ENCODE results near the gene GLRX2. TPM values are rescaled to one million over a fixed set of nuclear protein-coding genes. Genes with fewer than 3 reads are reported as not detected.
A peak's percentile ranks its signal among the peaks of the same experiment; 100 is the strongest.

GLRX2 gene
- total RNA-seq, 1 experiment from 2014 or later = 18.6 TPM

DNA sequence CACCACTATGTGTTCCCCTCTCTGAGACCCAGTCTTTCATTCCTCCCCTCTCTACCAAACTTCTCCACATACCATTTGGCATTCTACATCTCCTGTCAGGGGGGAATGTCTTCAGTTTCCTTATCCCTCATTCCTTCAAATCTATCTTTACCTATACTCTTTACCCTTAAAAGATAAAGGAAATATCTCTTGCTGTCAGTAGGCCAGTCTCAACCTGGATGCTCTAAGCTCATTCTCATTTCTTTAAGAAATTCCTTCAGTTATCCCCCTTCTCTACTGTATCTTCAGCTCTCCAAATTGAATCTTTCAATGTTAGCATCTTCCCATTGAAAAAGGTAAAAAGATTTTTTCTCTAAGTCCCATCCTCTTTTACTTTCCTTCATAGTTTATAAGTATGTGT is 39.3 kb downstream of the GLRX2 start:
- H3K27me3 ChIP-seq (ENCODE audit: low read length) = no peaks in the 10 kb centered on the region
- ATAC-seq = no peak
- H3K4me1 ChIP-seq (ENCODE audit: insufficient read depth, low read length) = peaks cover 13% of the 10 kb centered on the region; the same call in 1 of the 2 replicates
- H3K36me3 ChIP-seq (ENCODE audit: low read depth, low read length) = no peaks in the 10 kb centered on the region
- intact Hi-C loops (cut with micrococcal nuclease) = no loop called here
- H3K4me3 ChIP-seq (ENCODE audit: low read length) = no peak overlapping the region
- H3K4me2 ChIP-seq (ENCODE audit: low read length) = no peak overlapping the region
- ChIA-PET CTCF (no interaction called here), POLR2A (ENCODE audit: unreplicated experiment) (no interaction called here)
- no peaks in the 10 kb centered on the region for H3K9me2 ChIP-seq (replicated peaks; ENCODE audit: low read length)
- BruUV-seq (replicated peaks) = no TSS peak
- no peaks in the 10 kb centered on the region for H3K9me3 ChIP-seq (ENCODE audit: low read length)
- no peak overlapping the region for H3K27ac ChIP-seq (ENCODE audit: low read length)
- H3F3A ChIP-seq (ENCODE audit: low read length, unreplicated experiment) = no peaks in the 10 kb centered on the region
- no peak for TF ChIP-seq EZH2 (IDR thresholded peaks at IDR 0.05; ENCODE audit: low read length, unreplicated experiment)
- TF ChIP-seq CTCF (conservative IDR thresholded peaks at IDR 0.05; ENCODE audit: low read depth, low read length) = no peak
- no peak for TF ChIP-seq EZH2phosphoT487 (IDR thresholded peaks at IDR 0.05; ENCODE audit: borderline replicate concordance, low read length)
- DNase-seq = no peak
- no peak overlapping the region for H2AFZ ChIP-seq (ENCODE audit: low read length)
- H3K79me2 ChIP-seq (ENCODE audit: low read length) = peaks cover 74% of the 10 kb centered on the region
- no peak overlapping the region for H3K9ac ChIP-seq (ENCODE audit: low read length)
- H4K20me1 ChIP-seq (ENCODE audit: low read length) = no peaks in the 10 kb centered on the region

GRCh38 chr1:193062698-193063463 is 42.3 kb downstream of the GLRX2 start:
- ChIA-PET POLR2A (ENCODE audit: unreplicated experiment) (no interaction called here), CTCF (no interaction called here)
- intact Hi-C loops (cut with micrococcal nuclease) = no loop called here
- no peak overlapping the region for H3K4me2 ChIP-seq (ENCODE audit: low read length)
- no peaks in the 10 kb centered on the region for H3K36me3 ChIP-seq (ENCODE audit: low read depth, low read length)
- no peaks in the 10 kb centered on the region for H4K20me1 ChIP-seq (ENCODE audit: low read length)
- no peaks in the 10 kb centered on the region for H3K27me3 ChIP-seq (ENCODE audit: low read length)
- H3K27ac ChIP-seq (ENCODE audit: low read length) = no peak overlapping the region
- H3F3A ChIP-seq (ENCODE audit: low read length, unreplicated experiment) = no peaks in the 10 kb centered on the region
- ATAC-seq (no peak), DNase-seq (peak; percentile 38)
- TF ChIP-seq CTCF (conservative IDR thresholded peaks at IDR 0.05; ENCODE audit: low read depth, low read length) (no peak), EZH2 (IDR thresholded peaks at IDR 0.05; ENCODE audit: low read length, unreplicated experiment) (no peak), EZH2phosphoT487 (IDR thresholded peaks at IDR 0.05; ENCODE audit: borderline replicate concordance, low read length) (no peak)
- H3K9me2 ChIP-seq (replicated peaks; ENCODE audit: low read length) = no peaks in the 10 kb centered on the region
- no peak overlapping the region for H3K4me3 ChIP-seq (ENCODE audit: low read length)
- H2AFZ ChIP-seq (ENCODE audit: low read length) = no peak overlapping the region
- H3K4me1 ChIP-seq (ENCODE audit: insufficient read depth, low read length) = peaks cover 13% of the 10 kb centered on the region; the same call in 1 of the 2 replicates
- no peak overlapping the region for H3K9ac ChIP-seq (ENCODE audit: low read length)
- no peaks in the 10 kb centered on the region for H3K9me3 ChIP-seq (ENCODE audit: low read length)
- H3K79me2 ChIP-seq (ENCODE audit: low read length) = peaks cover 91% of the 10 kb centered on the region
- no TSS peak for BruUV-seq (replicated peaks)

DNA sequence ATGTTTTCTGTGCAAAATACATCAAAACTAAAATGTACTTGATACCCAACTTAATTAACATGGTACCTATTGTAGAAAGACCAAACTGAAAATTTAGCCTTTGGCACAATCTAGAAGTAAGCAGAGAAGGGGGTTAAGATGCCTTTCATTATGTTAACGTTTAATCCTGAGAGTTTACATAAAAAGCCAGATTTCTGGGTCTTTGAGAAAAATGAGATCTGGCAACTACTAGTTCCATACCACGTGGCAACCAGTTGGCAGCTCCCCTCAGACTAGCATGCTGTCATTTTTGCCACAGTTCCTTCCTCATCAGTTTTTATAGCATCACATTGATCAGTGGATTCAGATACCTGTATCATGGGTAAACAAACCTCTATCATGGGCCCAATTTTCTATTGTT is 44.3 kb downstream of the GLRX2 start:
- Histone ChIP-seq H3F3A (ENCODE audit: low read length, unreplicated experiment) (no peaks in the 10 kb centered on the region), H3K27ac (ENCODE audit: low read length) (peak overlapping the region; percentile 86), H3K9me3 (ENCODE audit: low read length) (no peaks in the 10 kb centered on the region), H3K4me2 (ENCODE audit: low read length) (peak overlapping the region; percentile 98), H4K20me1 (ENCODE audit: low read length) (no peaks in the 10 kb centered on the region), H3K79me2 (ENCODE audit: low read length) (peaks cover 94% of the 10 kb centered on the region), H3K4me3 (ENCODE audit: low read length) (peak overlapping the region; percentile 87), H3K9ac (ENCODE audit: low read length) (peak overlapping the region; percentile 97), H3K27me3 (ENCODE audit: low read length) (no peaks in the 10 kb centered on the region), H3K4me1 (ENCODE audit: insufficient read depth, low read length) (peaks cover 31% of the 10 kb centered on the region), H3K9me2 (replicated peaks; ENCODE audit: low read length) (no peaks in the 10 kb centered on the region), H3K36me3 (ENCODE audit: low read depth, low read length) (no peaks in the 10 kb centered on the region), H2AFZ (ENCODE audit: low read length) (no peak overlapping the region)
- intact Hi-C loops (cut with micrococcal nuclease) = no loop called here
- DNase-seq (no peak), ATAC-seq (no peak)
- TF ChIP-seq EZH2 (IDR thresholded peaks at IDR 0.05; ENCODE audit: low read length, unreplicated experiment) = no peak
- no peak for TF ChIP-seq CTCF (conservative IDR thresholded peaks at IDR 0.05; ENCODE audit: low read depth, low read length)
- no peak for TF ChIP-seq EZH2phosphoT487 (IDR thresholded peaks at IDR 0.05; ENCODE audit: borderline replicate concordance, low read length)
- BruUV-seq (replicated peaks) = no TSS peak
- ChIA-PET POLR2A (ENCODE audit: unreplicated experiment) (no interaction called here), CTCF (interaction anchor here (0.6 kb wide), 1 partner anchor 61 kb away, joined by 5 read pairs; no protein-coding TSS in a partner anchor)

All from PC-3 (cell line).